NCI-H460 (cell line): Measurements from ENCODE around the gene TSPAN5. TPM values are rescaled to one million over a fixed set of nuclear protein-coding genes. Genes with fewer than 3 reads are reported as not detected.

Experiments used
- DNase-seq: peaks from one replicate; pipeline ENCODE4 v3.0.0-alpha.2; 2016; ENCODE audit warnings: low read depth; ENCODE audit errors: extremely low read depth
- total RNA-seq: library from RNA; depleted of rRNA; stranded (reverse); fragments of >200 nt; shearing (Covaris generic); gene quantifications from 2 replicates; pipeline ENCODE4 v1.2.3, GENCODE V29; 2014

The TSPAN5 gene
- total RNA-seq, 1 experiment from 2014 or later: 3.0 TPM

DNA sequence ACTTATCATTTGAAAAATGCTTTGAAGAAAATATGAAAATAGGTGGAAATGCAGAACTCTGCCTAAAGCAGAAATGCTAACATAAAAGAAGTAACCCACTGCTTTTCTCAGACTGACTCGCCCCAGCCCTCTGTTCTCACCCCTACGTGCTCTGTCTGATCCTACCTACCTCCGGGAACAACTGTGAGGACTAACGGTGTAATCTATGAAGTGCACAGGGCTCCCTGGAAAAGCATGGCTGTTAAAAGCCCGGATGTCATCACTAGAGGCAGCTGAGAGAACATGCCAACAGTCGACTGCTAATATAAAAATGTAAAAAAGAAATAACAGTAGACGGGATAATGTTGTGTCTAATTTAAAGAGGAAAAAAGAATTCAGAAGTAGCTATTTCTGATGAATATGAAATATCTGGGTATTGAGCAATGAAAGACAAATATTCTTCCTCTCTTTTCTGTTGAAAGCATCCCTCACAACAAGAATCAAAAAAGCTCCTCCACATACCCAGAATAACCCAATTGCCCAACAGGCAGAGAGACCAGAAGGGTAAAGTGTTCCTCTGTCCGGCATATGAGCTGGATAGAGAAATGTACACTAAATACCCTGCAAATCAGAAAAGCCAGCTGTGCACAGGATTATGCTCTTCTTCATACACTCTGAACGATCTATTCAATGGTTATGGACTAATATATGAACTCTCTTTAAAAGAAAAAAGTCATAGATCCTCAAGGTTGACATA, 130.7 kb downstream of the TSPAN5 start:
- DNase-seq: no peak

DNA sequence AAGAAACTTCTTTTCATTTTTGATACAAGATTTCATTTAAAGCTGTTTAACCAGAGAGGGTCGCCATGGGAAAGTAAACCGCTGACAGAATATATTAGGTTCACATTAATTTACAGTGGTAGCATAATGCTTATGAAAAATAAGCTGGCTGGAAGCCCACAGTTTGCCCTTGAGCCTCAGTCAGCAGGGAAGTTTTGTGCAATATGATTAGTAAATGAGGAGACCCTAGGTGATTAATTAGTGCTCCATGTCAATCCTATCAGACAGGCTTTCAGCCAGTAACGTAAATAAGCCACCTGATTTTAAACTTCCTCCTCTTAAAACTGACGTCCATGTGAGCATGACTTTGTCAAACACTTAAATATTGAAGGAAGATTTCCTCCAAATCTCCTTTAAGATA, 134.2 kb downstream of the TSPAN5 start:
- DNase-seq: no peak

DNA sequence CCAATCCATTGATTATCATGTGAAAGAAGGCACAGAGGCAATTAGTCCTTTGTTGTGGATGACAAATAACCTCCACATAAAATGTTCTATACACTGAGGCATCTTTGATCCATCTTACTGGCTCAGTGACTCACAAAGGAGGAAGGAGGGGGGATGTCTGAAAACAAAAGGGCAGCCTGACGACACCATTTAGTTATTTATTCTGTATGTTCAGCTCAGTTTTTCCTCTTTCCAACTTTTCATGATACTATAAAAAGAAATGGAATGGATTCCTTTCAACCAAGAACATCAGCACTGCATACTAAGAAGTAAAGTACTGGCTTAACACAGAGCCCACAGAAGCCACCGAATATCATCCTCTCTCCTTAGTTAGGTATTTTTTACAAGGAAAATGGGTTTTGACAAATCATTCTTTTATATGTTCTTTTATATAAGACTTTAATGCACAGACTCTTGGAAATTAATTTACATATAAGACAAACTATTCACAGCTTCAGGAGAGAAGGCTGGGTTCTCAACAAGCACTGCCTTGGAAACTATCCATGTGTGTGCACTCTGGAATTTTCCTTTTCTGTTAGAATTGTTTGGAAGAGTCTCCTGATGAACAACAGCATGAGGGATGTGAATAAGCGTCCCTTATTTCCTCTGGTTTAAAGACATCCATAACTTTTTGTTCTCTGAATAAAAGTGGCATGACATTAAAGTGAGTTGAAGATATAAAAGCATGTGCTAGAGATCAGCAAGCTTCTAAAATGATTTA, 135.6 kb downstream of the TSPAN5 start:
- no peak for DNase-seq

DNA sequence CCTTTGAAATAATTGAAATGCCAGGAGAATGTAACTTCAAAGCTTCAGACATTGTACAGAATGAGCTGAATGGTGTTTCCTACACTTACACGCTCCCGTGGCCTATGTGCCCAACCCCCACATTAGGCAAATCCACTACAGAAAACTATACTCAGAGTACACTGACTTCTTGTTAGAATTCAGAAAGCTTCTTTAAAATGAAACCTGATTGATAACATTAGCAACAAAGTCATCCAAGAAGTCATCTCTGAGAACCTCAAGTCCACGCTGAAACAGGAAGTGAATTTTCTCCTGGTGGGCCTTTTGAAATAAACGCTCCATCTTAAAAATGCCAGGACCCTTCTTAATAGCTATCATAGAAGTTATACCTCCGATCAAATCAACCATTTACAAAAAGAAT, 136.3 kb downstream of the TSPAN5 start:
- no peak for DNase-seq

DNA sequence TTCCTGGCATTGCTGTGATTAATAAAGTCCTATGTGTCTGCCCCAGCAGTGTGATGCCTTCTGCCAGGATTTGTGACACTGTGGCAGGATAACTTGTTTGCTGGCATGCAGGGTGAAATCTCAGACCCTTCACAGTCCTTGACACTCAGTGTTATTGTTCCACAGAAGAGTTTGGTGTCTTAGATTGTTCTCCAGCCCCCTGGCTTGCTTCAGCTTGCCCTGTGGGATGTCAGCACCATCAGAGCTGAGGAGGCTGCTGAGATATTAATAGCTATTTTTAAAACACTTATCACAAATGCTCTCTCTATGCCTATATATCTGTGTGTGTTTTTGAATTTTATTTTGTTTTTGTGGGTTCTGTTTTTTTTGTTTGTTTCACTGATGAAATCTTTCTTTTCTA, 136.9 kb downstream of the TSPAN5 start:
- DNase-seq: no peak

DNA sequence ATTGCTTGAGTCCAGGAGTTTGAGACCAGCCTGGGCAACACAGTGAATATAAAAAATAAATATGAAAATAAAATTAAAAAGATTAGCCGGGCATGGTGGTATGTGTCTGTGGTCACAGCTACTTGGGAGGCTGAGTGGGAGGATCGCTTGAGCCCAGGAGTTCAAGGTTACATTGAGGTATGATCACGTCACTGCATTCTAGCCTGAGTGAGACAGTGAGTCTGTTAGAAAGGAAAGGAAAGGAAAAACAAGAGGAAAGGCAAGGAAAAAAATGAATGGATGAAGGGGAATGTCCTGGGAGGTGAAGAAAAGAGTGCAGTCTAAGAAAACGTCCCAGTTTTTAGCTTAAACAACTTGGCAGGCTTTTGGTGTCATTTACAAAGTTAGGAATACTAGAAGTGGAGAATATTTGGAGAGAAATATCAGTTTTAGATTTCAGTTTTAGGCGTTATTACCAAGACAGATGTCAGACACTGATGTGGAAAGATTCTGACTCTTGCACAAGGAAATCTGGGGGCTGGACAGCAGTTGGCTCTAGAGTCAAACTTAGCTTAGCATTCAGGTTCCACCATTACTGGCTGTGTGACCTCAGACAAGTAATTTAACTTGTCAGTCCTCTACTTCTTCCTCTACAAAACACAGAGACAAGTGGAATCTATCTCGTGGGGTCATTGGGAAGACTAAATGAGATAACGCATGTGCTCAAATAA, 139.0 kb downstream of the TSPAN5 start:
- DNase-seq: no peak

DNA sequence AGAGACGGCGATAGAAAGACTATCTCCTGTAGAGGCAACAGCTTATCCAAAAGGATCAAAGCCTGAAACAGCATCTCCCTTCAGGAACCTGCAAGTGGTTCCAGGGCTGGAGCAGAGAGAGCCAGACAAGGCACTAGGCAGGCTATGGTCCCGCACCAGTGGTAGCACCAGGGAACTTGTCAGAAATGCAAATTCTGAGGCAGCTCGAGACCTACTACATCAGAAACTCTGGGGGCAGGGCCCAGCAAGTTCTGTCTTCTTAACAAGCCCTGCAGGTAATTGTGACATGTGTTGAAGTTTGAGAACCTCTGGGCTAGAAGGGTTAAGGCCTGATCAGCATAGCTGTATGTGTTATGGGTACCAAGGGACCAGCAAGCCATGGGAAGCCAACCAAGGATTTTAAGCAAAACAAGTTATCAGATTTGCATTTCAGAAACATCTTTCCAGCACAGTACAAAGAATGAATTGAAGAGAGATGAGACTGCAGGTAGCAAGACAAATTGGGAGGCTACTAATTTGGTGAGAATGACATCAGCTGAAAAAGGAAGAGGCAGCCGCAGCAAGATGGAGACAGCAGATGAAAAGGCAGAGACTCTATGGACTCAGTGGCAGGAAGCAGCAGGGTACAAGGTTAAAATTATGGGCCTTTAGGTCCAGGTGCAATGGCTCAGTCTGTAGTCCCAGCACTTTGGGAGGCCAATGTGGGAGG, 139.7 kb downstream of the TSPAN5 start:
- no peak for DNase-seq

DNA sequence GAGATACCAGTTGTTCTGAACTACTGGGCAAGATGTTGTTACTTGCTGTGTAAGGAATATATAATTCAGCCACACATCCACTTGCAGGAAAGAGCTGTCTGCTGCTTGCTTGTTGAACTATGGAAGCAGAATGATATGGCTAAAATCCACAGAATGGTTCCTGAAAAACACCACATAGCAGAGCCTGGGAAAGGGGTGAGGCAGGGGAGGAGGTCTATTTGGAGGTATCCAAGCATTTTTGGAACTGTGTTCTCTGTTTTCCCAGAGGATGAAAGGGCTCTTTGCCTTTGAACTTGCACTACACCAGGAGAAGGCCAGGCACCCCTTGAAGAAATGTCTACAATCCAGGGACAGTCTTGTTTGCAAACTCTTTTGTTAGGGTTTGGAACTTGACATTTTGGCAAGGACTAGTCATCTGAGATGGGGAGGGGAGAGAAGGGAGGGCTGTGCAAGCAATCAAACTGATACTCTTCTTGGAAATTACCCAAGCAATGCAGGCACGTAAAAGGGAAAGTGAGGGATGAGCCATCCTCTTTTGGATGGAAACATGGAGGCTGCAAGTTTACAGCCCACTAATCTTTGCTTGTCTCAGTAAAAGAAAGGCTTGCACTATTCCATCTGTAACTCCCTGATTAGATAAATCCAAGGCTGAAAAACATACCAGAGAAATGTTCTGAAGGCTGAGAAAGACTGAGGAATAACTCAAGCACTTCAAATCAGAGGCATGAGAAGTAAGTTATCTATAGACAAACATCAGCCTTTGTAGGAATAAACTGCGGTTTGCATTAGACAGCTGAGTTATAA, 141.0 kb downstream of the TSPAN5 start:
- DNase-seq: no peak

DNA sequence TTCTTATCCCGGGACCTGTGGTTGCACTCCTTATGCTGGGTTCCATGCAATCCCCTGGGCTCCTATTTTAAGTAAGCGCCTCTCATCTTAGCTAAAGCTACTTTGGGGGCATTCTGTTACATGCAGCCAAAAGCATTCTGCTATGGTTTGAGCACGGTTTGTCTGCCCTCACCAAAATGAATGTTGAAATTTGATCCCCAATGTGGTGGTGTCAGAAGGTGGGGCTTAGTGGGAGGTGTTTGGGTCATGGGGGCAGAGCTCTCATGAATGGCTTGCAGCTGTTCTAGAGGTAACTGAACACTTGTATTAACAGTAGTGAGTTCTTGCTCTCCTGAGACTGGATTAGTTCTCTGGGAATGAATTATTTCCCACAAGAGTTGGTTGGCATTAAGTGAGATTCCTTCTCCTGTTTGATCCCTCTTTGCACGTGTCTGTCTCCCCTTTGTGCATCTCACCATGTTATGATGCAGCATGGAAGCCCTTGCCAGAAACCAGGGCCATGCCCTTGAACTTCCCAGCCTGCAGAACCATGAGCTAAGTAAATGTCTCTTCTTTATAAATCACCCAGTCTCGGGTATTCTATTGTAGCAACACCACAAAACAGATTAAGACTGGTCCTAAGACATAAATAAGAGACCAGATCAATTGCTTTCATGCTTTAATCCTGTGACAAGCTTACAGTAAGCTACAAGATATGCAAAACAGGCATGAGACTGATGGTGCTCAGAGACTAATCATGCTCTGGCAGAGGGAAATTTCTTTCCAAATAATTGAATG, 141.8 kb downstream of the TSPAN5 start:
- no peak for DNase-seq

DNA sequence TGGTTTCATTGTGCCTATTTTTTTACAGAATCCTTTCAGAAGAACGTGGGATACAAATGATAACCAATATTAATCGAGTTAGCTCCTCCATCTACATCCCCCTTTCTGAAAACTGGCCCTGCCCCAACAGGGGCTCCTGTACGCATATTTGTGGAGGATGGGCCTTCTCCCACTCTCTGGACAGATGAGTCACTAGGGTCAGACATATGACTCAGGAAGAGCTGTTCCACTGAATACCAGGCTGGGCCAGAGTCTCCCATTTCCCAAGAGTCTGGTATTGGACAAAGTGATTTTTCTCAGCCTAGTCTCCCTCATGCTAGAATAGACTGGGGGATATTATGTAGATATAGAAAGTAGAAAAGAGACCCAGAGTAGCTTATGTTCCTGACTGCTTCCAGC, 142.4 kb downstream of the TSPAN5 start:
- no peak for DNase-seq

DNA sequence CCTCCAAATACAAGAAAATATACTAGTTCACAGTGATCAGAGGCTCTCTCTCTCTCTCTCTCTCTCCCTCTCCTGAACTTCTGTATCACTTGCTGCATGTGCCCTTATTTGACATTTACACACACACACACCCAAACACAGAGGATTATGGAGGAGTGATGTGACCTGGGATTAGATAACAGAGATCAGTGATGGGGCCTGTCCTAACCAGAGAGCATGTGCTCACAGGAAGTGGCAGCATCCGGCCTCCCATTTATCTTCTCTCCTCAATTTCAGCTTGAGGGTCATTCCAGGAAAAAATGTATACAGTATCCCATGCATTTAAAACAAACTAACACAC, 143.0 kb downstream of the TSPAN5 start:
- DNase-seq: no peak

DNA sequence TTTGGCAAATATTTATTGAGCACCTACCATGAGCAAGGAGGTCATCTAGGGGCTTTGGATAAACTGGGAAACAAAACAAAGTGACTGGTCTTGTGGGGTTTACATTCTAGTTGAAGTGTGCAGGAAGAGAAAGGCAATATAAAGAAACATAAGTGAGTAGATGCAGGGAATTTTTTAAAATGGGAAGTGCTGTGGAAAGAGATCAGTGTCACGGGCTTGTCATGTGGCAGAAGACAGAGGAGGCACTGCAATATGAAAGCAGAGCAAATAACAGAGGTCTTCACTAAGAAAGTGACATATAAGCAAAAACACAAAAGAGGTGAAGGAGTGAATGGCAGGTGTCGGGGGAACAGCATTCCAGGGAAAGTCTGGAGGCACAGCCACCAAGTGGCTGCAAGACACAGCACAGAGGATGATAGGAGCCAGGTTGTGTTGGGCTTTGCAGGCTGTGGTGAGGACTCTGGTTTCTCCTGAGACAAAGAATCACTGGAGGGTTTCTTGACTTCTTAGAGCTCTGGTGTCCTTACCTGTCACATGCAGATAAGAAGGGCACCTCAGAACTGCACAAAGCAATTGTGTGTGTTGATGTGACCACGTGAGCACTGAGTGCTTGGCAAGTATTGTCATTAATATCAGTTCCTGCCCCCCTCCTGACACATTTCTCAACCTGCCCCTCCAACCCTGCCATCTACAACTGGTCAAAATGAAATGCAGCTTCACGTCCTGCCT, 143.5 kb downstream of the TSPAN5 start:
- no peak for DNase-seq

DNA sequence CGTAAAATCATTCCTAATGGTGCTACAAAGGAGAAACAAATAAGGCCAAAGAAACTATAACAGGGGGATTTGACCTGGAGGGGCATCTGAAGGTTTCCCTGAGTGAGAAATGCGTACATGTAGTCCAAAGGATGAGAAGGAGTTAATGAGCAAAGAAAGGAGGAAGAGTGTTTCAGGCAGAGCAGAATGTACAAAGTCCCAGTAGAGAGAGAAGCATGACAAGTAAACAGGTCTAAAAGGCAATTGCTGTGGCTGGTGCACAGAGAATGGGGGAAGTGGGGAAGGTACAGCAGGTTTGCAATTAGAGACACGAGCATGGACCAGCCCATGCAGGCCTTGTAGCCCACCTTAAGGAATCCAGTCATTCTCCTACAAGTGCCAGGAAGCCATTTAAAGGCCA, 145.5 kb downstream of the TSPAN5 start:
- DNase-seq: no peak

DNA sequence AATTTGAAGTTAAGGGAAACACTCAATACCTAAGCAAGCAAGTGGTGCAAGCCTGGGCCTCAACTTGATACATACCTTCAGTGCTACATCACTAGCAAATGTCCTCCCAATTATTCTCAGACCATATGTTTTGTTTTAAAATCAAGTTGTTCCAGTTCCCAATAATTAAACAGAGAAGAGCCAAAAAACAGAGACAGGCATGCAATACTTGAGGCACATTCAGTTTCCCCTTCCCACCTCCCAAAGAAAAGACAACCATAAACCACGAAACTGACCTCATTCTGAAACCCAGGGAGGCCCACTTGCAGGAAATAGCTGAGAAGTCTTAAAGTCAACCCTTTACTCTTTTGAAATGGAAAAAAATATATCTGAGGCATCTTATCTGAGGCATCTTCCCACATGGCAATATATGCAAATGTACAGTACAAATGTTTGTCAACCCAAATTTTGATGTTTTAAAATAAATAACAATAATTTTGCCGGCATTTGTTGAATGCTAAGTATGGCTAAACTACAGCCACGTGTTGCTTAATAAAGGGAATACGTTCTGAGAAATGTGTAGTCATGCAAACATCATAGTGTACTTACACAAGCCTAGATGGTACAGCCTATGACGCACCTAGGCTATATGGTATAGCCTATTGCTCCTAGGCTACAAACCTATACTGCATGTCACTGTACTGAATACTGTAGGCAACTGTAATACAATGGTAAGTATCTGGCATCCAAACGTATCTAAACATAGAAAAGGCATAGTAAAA, 147.5 kb downstream of the TSPAN5 start:
- no peak for DNase-seq

DNA sequence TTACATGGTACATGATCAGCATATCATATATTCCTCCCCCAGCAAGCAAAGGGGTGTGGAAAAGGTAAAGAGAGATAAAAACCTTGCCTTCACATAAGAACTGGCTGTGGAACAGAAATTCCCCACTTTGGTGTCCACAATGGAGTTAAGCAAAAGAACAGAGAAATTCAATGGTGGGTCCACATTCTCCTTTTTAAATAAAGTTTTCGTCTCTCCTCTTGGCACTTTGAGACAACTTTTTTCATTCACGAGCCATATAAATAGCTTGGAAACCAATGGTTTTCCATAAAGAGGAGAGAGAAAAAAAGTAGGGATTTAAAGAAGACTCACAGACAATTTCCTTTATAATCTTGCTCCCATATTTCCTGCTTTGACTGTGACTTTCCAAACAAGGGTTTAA, 148.1 kb downstream of the TSPAN5 start:
- no peak for DNase-seq

DNA sequence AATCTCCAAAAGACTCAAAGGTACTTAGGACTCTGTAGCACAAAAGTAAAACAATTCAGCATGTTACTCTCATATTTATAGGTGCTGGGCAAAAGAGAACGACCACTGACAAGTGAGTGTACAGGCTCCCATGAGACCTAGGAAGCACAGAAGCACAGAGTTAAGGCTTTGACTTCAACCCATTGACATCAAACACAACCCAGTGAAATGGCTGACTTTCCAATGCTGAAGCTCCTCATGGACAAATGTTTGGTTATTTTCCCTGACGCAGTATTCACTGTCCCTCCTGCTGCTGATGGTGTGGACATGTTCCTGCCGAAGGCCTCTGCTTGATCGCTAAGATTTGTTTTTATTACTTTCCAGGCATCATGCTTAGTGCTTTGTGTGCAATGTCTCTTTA, 148.7 kb downstream of the TSPAN5 start:
- DNase-seq: no peak

DNA sequence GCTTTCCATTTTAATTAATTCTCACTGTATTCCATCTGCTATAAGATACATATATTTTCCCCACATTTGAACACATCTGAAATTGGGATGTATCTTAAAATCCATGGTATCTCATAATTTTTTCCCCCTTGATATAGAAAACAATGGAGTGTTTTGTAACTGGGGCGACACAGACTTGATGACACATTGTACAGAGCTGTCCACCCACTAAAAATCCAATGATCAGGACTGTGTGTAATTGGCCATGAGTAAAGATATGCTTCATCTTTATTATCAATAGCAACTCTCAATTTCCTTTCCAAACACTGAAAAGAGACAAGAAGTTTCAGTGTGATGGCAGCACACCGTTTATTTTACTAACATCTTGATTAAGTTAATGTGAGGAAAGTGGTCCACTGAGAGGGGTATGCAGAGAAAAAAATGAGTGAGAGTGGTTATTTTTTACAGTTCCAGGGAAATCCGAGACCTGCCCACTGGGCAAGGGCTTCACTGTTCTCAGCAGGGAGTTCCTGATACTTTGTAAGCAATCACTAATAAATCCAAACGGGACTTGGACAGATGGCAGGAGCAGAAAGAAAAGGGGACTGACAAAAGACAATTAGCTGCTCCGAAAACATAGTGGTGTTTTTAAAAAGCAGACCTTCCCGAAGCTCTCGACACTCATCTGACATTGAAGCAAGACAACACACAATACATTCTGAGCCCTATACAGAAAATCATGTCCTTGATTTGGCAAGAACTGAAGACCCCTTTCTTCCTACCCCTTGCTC, 149.4 kb downstream of the TSPAN5 start:
- DNase-seq: no peak
